ENCODE data around the gene TOGARAM2.

Gene TOGARAM2

DNA sequence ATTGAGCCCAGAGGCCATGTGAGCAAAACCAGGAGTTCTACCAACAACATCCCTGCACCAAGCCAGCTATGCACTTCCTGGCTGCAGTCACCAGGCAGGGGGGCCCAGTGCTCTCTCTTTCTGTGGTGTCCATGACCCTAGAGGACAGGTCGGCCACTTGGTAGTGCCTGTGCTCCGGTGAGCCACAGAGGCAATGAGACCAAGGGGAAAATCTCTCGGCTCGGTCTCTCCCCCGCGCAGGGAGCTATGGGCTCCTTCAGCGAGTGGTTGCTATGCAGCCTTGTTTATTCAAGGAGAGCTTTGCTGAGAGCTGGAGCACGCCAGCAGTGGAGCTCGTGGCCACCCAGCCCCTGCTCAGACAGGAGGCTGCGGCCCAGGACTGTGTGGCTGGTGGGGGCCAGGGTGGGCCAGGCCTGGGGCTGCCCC lies at the start of gene TOGARAM2:
TSS of gene TOGARAM2 (plus strand) at position 283 of the 426 bp plus-strand sequence. CDS start 13,537 bp downstream, outside the sequence.
- DNase-seq = no peak

DNA sequence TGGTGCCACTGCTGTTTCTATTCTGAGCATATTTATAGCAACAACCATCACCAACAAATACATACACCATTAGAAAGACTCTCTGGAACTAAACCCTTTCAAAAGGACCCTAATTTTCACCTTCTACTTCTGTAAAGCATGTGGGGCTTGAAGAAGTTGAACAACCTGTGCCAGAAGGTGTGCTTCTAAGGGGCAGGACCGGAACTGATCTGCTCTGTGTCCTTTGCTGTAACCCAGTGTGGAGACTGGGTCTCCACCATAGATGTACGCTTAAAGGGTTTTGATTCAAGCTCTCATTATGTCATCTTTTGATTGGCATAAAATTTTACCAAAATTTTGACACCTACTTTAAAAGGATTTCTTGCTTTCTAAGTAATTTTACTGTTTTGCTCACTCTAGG lies 46.3 kb upstream of the TOGARAM2 start:
- no peak for DNase-seq

DNA sequence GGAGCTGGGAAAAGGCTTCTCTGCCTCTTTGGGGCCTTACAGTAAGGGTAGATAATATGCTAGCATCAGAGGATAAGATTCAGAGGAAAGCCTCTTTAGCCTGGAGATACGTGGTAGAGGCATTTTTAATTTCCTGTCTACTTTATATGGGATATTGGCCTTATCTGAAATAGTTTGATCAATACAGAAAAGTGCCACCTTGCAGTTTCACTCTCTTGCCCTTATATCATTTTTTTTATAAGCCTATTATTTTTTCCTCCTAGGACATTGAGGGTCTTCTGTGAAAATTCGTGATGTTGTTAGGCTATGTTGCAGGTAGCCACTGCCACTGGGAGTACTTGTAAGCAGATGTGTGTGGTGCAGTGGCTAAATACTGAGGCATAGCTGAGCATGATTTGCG lies 40.1 kb upstream of the TOGARAM2 start:
- no peak for DNase-seq

DNA sequence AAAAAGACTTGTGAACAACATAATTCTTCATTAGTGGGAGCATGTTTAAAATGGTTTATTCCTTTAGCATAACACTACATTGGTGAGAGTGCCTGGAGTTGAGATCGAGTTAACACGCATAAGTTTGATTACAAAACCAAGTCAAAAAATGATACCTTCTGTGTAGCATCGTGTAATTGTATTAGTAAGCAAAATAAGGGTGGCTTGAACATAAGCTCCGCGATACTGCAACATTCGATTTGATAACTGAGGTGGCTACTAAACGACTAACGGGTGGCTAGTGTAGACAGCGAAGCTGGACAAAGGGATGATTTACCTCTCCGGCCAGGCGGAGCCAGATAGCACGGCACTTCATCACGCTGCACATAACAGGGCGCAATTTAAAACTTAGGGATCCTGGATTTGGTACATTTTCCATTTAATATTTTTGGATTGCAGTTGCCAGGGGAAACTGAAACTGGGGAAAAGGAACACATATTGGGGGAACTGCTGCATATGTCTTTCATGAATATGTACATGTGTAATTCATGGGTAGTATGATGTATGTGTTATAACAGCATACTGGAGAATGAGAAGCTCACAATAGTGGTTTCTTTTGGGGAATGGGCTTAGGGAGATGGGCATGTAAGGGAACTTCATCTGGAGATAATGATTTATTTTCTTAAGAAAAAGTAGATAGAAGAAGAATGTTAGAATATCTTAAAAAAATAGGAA lies 36.4 kb upstream of the TOGARAM2 start:
- no peak for DNase-seq

DNA sequence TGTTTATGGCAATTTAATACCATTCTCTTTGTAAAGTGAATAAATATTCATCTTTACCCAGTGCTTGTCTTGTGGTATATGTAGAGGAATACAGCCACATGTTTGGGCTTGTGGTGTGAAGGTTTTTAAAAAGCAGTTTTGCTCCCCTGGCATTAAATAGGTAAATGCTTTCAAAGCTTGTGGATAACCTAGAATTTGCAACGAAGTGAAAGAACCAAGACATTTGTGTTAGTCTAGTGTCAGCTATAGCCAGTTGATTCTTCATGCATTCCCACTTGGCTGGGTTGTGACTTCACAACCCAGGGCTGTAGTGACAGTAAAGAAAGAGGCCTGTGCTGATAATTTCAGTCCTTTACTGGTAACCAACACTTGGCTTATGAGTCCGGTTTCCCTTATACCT lies 32.9 kb upstream of the TOGARAM2 start:
- DNase-seq = no peak

DNA sequence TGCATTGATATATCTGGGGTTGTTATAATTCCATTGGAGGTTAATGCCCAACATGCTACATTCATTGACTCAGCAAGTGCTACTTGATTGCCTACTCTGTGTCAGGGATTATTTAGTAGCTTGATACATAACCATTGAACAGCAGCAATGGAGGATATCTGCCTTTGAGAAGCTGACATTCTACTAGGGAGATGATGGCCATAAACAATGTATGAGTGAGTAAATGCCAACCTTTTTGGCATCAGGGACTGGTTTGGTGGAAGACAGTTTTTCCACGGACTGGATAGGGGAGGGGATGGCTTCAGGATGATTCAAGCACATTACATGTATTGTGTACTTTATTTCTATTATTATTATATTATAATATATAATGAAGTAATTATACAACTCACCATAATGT lies 31.9 kb upstream of the TOGARAM2 start:
- DNase-seq = no peak

DNA sequence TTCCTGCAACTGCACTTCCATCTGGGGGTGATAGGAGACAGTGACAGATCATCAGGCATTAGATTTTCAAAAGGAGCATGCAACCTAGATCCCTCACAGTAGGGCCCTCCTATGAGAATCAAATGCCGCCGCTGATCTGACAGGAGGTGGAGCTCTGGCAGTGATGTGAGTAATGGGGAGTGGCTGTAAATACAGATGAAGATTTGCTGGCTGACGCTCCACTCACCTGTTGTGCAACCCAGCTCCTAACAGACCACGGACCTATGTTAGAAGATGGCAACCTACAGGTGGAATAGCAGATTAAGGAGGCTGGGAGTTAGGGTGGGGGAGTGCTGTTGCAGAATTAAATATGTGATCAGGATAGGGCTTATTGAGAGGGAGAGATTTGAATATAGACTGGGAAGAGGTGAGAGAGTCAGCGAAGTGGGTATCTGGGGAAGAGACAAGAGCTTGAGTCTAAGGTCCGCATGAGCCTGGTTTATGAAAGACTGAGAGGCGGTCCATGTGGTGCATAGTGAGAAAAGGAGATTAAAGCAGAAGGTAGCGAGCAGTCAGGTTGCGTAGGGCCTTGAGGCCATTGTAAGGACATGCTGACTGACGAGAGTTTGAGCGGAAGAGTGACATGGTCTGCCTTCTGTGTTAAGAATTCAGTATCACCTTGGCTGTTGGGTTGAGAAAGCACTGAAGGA lies 31.3 kb upstream of the TOGARAM2 start:
- DNase-seq = no peak

DNA sequence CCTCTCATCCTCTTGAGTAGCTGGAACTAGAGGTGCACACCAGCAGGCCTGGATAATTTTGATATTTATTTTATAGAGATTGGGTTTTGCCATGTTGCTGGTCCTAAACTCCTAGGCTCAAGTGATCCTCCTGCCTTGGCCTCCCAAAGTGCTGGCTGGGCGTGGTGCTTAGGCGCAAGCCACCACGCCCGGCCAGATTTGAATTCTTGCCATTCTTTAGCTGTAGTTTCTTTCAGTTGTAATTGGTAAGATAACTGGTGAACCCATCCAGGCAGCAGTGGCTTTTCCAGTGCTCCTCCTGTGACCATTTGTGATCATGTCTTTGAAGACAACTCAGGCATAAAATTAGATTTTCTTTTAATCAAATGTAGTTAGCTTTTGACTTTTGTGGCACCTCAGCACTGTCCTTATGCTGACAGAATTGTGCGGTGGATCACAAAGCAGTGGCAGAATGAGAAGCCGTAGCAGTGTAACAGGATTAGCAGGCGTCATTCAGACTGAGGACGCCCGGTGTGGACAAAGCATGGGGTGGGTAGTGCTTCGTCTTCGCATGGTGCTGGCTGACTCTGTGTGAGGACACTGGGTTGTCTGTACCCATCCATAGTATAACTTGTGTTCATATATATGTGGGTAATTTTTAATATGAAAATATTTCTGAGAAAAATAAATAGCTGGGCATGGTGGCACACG lies 30.0 kb upstream of the TOGARAM2 start:
- no peak for DNase-seq

DNA sequence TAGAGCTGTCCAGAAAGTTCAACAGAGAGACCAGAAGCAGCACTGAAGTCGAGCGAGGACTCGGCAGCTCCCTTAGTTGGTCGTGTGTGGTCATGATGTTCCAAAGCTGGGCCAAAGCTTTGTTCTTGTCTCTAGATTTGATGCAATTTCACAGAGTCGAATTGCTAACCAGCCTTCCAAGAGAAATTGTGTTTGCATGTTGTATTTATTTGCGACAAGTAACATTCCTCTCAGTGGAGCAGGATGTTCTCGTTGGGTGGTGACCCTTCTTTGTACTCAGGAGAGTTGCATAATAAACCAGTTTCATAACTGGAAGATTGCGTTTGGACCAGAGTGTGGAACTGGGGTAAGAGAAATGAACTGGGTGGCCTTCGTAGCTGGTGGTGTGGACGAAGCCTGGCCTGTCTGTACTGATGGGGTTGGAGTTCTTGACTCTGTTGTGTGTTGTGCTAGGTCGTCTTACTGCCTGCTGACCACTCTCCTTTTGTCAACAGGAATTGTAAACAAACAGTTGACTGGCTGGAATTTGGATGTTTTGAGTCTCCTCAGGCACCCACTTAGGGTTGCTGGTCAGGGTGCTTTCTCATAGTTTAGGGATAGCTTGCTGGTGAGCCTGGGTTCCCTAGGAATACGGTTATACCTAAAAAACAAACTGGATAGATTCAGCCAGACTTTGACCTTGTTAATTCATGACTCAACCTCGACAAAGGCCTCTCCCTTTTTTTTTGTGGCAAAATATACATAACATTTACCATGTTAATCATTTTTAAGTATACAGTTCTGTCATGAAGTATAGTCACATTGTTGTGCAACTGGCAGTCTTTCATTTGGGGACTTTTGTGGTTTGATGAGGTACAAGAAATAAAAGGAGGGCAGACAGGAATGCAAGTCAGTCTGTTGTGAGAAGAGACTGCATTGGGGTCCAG lies 28.9 kb upstream of the TOGARAM2 start:
- DNase-seq = no peak

DNA sequence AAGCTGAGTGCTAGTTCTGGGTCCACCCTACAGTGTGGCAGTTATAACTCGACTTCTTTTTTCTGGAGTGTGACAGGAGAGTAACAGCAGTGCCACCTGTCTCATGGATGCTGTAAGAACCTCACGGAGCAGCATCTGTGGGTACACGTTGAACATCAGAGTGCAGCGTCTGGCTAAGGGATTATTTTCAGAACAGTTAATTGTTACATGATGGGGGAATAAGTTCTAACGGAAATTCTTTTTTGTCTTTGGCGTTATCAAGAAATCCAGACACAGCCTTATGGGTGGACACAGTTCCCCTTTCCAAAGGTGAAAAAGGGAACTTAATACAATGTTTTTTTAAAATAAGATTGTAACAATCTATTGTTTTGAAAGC lies 28.3 kb upstream of the TOGARAM2 start:
- no peak for DNase-seq

DNA sequence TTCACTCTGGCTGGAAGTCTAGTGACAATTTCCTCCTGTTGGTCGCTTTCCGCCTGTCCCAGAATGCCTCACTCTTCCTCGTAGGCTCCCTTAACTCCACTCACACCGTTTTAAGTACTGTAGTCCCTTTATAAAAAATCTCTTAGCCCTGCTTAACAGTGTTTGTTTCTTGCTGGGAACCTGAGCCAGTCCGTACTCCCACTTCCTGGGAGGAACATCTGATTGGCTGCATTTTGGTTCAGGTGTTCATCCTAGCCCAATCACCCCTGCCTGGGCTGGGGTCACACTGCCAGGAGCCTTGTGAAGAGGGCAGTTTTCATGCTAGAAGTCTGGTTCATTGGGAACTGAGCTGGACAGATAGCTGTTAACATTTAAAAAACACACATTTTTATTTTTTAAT lies 25.6 kb upstream of the TOGARAM2 start:
- no peak for DNase-seq

DNA sequence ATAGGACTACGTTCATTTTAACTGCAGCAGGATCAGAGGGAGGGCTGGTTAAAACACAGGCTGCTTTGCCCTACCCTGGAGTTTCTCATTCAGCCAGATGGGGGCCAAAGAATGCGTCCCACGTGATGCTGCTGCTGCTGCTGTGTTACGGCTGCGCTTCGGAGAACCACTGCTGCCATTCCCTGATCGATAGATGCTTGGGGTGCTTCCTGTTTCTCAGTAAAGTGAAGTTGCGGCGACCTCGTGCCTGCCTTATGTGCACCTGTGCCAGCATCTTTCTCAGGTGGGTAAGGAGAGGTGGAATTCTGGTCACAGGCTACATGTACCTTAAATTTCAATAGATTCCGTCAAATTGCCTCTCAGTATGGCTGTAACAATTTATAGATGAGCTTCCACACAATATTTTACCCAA lies 24.7 kb upstream of the TOGARAM2 start:
- no peak for DNase-seq

DNA sequence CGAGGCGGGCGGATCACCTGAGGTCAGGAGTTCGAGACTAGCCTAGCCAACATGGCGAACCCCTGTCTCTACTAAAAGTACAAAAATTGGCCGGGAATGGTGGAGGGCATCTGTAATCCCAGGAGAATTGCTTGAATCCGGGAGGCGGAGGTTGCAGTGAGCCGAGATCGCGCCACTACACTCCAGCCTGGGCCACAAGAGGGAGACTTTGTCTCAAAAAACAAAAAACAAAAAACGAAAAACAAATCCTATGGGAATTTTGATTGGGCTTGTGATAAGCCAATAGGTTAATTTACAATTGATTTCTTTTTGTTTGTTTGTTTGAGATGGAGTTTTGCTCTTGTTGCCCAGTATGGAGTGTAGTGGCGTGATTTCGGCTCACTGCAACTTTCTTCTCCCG lies 24.2 kb upstream of the TOGARAM2 start:
- DNase-seq = no peak

DNA sequence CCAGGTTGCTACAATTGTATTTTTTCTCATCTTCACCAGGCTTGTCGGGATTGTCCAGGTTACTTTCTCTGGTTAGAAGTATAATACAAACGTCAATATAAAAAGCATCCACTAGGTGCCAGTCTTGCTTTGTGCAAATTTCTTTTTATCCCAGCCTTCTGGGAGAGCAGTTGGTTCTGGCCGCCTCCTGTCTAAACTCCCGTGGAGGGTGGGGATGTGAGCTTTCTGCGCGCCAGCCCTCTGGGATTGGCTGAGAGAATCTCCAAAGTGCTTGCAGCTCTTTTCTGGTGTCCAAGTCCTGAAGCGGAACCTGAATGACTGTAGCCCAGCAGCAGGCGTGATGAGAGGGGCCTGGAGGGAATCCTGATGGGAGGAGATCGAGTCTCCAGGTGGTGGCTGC lies 22.4 kb upstream of the TOGARAM2 start:
- DNase-seq = peak; percentile 8

DNA sequence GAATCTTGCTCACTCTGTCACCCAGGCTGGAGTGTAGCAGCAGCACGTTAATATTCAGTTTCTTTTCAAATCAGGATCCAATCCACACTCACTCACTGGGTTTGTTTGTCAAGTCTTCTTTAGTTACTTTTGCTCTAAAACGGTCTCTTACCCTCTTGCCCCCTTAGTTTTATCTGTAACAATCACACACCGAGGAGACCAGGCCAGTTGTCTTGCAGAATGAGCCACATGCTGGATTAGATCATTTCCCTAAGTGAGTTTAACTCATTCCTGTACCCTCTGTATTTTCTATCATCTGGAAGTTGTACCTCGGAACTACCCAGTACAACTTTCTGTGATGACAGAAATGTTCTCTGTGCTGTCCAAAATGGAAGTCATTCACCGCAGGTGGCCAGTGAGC lies 20.7 kb upstream of the TOGARAM2 start:
- no peak for DNase-seq

DNA sequence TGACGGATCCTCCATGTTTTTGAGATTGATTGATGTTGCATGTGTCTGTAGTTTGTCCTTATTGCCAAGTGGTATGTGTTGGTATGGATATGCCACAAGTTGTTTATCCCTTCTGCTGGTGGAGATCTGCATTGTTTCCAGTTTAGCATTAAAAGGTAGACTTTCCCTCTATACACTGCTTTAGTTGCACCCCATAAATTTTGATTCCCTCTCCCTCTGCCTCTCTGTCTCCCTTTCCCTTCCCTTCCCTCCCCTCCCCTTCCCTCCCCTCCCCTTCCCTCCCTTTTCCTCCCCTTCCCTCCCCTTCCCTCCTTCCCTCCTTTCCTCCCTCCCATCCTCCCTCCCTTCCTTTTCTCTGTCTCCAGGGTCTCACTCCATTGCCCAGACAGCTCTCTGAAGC lies 18.6 kb upstream of the TOGARAM2 start:
- DNase-seq = no peak

DNA sequence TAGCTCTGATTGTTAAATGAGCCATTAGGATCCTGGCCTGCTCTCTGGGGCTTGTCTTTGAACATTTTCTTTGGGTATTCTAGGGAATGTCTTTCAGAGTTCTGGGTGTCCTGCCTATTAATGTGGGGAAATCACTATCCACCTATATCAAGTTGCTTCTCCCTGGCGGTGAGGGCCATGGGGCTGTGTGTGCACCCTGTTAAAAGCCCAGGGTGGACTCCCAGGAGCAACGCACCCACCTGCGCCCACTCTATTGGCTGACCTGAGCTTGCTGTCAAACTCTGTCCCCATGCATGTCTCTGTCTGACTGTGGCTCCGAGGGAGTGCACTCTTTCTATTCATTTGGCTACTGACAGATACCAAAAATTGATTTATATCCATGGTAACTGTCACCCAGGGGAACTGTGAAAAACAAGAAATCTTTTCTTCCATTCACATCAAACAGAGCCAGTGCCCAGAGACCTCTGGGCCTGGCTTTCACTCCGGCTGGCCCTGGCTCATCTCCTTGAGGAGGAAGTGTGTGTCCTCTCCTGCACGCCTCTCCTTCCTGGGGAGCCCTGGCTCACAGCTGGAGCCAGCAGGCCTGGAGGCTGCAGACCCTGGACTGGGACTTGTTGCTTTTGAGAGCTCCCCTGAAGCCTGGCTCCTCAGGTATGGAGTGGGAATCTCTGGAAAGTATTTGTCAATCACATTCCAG lies 10.5 kb upstream of the TOGARAM2 start:
- no peak for DNase-seq

DNA sequence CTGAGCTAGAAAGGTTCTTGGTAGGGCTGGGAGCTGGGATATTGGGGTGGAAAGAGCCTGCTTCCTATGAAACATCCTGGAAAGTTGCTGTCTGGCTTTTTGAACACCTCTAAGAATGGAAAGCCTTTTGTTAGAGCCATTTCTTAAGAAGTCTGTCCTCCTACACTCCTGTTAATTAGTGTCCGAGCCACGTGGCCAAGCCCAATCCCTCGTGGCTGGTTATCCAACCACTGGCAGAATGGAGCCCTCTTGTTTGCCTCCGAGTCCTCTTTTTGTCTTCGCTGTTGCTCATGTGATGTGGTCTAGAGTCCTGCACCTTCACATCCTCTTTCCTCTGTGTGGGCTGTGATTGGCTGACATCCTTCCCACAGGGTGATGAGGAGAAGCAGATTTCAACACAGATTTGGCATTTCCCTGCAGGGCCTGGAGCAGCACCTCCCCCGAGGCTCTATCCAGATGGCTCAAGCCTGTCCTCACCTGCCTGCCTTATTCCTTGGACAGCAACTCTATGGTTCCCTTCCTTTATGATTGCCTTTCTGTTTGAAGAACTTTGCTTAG lies 8.2 kb upstream of the TOGARAM2 start:
- DNase-seq = no peak

DNA sequence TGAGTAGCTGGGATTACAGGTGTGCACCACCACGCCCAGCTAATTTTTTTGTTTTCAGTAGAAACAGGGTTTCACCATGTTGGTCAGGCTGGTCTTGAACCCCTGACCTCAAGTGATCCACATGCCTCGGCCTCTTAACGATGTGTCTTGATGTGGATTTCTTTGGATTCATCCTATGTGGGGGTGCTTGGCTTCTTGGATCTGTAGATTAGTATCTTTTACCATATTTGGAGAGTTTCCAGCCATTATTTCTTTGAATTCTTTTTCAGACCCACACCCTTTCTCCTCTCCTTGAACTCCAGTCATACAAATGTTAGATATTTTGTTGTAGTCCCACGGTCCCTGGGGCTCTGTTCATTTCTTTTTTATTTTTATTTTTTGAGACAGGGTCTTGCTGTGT lies 6.8 kb upstream of the TOGARAM2 start:
- no peak for DNase-seq

DNA sequence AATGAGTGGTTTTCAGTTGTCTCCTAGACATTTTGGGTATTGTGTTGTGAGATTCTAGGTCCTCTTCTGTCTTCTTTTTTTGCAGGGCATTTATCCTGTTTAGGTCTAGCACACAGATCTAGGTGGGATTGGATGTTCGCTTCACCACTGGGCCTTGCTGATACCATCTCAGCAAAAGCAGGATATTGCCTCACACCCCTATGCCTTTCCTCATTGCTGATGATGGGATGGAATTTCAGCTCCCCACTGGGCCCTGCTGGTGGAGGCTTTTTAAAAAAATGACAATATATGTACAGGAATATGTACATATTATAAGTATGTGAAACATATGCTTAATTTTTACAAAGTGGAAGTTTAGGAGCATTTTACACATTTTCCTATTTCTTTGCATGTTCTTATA lies 5.4 kb upstream of the TOGARAM2 start:
- DNase-seq = no peak

DNA sequence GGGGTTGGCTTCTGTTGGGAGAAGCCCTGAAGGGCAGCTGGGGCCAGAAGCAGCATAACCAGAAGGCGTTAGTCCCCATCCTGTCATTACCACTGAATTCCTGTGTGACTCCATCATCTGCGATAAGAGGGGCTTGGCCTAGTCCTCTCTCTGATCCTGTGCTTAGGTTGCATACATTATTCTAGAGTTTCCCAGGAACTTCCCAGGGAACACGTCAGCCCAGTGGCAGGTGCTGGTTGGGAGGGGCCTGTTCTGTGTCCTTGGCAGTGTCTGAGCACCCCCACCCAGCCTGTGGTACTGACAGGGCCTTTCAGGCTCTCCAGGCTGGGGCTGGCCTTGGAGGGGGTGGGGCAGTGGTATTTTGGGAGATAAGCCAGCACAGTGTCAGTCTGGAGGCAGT lies 4.5 kb upstream of the TOGARAM2 start:
- no peak for DNase-seq
